B cell (primary cell): ENCODE measurements around the gene PKM.

ENCODE experiments used
- EZH2 ChIP-seq: IDR thresholded peaks from 2 replicates; pipeline ENCODE4 v1.6.1; 2012; ENCODE audit warnings: borderline replicate concordance, low read depth, mild to moderate bottlenecking, moderate library complexity, low read length; ENCODE audit not compliant: insufficient read depth, poor library complexity, severe bottlenecking
- TF ChIP-seq, protein P1 (sequence below): fragments of 200-600 bp; IDR thresholded peaks from one replicate; pipeline ENCODE4 v1.8.0; 2022; ENCODE audit warnings: antibody characterized with exemption, mild to moderate bottlenecking

DNA sequence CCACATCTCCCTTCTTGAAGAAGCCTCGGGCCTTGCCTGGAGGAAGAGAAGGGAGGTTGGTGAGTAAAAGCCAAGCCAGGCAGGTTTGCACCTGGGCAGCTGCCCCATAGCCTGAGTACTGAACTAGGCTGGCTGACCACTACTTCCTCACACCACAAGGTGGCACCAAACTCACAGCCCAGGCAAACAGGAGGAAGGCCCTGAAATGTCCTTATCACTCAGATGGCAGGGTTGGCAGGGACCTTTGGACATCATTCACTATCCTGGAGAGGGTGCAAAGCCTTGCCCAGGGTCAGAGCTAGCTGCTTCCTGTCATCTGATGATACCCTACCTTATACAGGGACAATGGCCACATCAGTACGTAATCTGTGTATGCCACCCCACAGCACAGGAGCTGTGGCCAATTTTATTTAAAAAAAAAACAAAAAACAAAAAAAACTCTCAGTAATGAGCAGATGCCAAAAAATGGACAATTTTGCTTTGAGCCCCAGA, 31.2 kb downstream of the PKM start:
- TF ChIP-seq, protein P1, sequence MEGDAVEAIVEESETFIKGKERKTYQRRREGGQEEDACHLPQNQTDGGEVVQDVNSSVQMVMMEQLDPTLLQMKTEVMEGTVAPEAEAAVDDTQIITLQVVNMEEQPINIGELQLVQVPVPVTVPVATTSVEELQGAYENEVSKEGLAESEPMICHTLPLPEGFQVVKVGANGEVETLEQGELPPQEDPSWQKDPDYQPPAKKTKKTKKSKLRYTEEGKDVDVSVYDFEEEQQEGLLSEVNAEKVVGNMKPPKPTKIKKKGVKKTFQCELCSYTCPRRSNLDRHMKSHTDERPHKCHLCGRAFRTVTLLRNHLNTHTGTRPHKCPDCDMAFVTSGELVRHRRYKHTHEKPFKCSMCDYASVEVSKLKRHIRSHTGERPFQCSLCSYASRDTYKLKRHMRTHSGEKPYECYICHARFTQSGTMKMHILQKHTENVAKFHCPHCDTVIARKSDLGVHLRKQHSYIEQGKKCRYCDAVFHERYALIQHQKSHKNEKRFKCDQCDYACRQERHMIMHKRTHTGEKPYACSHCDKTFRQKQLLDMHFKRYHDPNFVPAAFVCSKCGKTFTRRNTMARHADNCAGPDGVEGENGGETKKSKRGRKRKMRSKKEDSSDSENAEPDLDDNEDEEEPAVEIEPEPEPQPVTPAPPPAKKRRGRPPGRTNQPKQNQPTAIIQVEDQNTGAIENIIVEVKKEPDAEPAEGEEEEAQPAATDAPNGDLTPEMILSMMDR: peak; percentile 89
- TF ChIP-seq EZH2: no peak
